ENCODE results near the gene THSD7A.

Gene THSD7A

DNA sequence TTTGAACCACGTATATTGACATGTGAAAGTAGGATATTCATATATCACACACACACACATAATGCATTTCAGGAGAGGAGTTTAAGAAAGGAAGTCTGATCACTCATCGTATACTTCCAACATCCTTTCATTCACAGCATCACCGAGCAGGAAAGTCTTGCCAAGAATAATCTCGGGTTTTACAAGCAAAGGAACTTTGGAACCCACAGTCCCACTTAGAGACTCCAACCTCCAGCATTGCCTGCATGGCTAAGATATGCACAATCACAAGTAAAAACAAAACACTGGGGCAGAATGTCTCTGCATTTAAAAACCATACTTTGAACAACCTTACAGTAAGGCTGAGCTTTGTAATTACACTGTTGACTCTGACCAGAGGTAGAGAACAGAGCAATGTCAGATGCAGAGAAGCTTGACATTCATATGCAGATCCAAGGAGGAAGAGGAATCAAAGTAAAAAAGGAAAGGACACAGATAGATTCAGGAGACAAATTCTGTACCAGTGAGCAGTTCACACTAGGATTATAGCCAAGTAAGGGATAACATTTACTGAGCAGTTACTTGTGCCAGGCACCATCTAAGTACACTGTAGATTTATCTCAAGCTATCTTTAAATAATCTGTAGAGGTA, 14.8 kb downstream of the THSD7A start:
- no peak for DNase-seq (ENCODE audit: low read depth)

DNA sequence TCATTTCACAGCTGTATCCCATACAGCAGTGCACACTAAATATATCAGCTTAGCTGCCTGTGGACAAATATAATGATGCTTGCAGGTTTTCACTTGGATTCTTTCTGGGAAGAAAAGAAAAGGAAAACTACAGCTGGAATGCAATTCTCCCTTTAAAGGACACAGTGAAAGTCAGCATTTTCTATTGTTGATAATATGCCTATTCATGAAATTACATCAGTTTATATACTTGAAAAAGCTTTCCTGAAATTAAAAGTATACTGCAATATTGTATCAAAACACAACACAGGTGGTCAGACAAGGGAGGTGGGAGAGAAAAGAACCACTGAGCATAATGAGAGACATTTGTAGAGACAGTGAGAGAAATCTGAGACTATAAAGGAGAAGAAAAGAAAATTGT, 20.3 kb downstream of the THSD7A start:
- no peak for DNase-seq (ENCODE audit: low read depth)

DNA sequence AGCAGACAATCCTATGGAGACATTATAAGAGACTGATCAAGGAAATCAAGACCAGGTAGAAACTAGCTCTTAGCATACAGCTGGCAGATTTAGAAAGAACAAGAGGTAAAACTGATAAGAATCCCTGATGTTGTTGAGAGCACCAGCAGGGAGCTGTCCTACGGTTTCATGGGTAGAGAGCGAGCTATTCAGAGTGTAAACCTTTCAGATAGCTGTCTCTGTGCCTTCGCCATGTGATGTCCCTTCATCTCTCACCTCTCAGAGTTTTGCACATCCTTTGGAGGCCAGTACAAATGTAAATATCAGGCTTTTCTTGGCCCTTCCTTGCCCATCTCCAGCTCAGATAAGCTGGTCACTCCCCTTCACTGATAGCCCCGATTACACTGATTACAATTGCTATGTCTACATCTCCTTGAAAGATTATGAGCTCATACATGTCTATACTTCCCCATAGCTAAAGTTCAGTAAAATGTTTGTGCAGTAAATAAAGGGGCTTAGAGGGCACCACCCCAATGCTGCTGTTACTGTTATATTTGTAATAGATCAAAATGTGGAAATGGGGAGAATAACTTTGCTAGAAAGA, 21.9 kb downstream of the THSD7A start:
- no peak for DNase-seq (ENCODE audit: low read depth)

DNA sequence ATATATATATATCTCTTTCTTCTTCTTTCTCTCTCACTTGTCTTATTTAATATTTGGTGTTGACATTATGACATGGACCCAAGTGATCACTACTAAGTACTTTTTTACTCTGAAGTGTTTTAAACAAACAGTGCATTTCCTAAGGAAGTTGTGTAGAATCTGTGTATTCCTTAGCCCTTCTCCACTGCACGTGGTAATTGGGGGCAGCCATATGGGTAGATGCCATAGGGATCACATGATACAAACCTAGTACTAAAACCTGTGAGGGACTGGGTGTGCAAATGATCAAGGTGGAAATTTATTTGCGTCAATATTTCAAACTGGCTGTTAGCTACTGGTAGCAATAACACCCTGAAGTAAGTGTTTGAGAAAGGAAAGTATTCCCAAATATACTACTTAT, 25.0 kb downstream of the THSD7A start:
- no peak for DNase-seq (ENCODE audit: low read depth)

DNA sequence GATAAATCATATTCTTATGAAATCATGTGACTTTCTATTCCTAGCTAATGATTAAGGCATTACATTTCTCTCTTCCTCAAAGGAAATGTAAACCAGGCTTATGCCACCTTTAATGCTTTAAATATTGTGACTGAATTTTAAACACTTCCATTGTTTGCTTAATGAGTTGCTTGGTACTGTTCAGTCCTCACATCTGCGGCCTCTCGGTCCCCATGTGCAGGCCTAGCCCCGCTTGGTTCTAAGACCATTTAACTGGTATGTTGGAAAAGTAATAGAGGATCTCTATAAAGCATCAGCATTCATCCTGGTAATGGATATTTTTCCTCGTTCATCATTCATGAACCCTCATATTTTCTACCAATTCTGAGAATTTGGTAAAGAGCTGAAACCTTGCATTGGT, 27.4 kb downstream of the THSD7A start:
- DNase-seq (ENCODE audit: low read depth): no peak

DNA sequence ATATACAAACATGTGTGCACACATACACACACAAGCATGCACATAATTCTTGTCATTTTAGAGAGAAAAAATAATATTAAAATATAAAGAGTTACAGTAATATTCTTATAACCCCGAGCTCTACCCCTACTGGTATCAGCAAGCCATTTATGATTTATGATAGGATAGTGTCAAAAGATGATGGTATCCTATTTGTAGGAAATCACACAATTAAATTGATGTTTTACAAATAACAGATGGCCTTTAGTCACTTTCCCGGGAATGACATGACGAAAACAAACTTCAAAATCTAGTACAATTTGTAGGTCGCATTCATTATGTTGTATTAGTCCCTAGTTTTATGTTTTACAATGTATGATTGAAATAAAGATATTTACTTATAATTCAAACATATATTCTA, 36.8 kb downstream of the THSD7A start:
- no peak for DNase-seq (ENCODE audit: low read depth)

DNA sequence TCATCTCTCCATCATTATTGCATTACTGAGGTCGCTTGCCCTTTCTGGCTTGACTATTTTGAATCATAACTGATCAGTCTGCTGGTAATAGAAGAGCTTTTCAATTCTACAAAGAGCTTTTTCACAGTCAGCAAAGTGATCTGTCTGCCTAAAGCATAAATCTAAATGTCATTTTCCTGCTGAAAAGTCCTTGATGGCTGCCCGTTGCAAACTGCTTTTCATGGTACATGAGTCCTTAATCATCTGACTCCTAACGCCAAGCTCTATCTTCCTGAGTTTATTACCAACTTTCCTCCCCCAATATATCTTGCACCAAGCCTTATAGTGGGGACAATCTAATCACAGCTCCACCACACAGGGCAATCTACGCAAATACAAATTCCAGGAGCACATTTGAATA, 39.8 kb downstream of the THSD7A start:
- no peak for DNase-seq (ENCODE audit: low read depth)

DNA sequence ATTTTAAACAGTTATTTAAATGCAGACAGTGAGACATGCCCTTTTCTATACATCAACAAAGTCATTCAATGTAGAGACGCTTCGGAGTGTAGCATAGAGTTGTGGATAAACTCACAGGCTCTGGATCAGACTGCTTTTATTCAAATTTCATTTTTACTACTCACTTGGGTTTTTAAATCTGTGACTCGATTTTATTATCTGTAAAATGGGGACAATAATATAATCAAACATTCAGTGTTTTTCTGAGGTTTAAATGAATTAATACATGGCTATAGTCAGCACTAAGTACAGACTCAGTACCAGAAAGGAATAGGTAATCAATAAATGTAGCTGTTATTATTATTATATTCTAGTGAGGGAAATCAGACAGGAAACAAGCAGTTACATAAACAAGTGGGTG, 43.4 kb downstream of the THSD7A start:
- DNase-seq (ENCODE audit: low read depth): no peak

DNA sequence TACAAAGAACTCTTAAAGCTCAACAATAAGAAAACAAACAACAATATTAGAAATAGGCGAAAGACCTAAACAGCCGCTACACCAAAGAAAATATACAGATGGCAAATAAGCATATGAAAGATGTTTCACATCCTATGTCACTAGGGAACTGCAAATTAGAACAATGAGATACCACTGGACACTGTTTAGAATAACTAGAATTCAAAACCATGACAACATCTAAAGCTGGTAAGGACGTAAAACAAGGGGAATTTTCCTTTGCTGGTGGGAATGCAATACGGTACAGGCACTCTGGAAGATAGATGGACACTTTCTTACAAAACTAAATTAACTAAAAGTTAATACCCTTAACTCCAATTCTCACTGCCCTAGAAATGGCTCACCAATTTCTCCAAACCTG, 44.5 kb downstream of the THSD7A start:
- DNase-seq (ENCODE audit: low read depth): no peak

DNA sequence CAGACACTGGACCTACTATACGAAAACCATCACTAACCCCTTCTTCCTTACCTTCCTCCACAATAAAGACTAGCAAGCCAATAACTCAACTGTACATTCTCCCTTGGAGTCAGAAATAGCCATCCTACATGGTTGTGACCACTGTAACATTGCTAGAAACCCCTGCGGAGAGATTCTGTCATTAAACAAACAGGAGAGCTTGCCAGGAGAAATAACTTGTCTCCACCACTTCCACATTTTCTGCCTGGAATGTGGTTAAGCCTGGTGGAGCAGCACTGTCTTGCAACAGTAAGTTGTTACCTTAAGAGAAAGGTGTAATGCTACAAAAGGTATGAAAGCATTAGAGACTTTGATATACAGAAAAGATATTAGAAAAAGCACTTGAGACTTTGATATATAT, 45.8 kb downstream of the THSD7A start:
- DNase-seq (ENCODE audit: low read depth): no peak

DNA sequence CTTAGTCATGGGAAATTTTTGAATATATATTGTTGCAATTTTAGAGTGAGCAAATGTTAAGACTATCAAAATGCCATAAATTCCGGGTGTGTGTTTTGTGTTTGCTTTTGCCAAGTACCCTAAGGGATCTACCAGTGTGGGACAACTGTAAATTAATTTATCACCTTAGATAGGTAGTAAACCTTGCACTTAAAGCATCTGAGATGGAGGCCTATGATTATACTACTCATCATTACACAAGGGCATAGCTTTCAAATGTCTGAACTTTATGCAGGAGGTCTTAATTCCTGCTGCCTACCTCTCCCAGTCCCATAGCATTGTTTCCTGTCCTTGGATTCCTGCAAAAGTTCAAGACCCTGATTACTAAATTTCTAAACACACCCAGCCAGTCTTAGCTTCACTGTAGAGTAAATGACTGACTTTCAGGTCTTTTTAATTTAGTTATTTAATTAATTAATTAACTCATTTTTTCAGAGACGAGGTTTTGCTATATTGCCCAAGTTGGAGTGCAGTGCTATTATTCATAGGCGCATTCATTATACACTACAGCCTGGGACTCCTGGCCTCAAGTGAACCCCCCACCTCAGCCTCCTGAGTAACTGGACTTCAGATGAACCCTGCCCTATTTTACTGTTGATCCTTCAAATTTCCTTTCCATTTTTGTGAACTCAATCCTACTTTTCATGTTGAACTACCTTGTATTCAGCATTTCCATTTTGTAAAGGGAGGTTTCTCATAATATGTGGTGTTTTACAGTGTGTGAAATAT, 47.0 kb downstream of the THSD7A start:
- DNase-seq (ENCODE audit: low read depth): no peak

DNA sequence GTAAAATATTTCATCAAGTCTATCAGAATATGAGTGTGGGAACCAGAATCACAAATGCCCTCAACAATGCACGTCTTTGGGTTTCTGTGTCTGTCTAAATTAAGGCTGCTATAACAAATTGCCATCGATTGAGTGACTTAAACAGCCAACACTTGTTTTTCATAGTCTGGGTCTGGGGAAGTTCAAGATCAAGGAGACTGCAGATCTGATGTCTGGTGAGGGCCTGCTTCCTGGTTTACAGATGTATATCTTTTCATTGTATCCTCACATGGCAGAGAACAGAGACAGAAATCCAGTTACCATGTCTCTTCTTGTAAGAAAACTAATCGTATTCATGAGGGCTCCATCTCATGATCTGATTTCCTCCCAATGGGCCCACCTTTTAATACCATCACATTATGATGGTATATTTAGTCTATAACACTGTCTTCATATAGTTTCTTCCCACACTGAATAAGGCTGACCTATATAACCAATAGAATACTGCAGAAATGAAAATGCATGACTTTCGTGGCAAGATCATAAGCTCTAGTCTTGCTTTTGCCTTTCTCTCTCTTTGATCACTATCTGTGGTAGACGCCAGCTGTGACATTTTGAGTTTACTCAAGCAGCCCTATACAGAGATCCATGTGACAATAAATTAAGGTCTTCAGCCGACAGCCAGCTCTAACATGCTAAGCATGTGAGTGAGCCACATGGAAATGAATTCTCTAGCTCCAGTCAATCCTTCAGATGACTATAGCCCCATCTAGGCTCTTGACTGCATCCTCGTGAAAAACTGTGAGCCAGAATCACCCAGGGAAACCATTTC, 51.9 kb downstream of the THSD7A start:
- no peak for DNase-seq (ENCODE audit: low read depth)

DNA sequence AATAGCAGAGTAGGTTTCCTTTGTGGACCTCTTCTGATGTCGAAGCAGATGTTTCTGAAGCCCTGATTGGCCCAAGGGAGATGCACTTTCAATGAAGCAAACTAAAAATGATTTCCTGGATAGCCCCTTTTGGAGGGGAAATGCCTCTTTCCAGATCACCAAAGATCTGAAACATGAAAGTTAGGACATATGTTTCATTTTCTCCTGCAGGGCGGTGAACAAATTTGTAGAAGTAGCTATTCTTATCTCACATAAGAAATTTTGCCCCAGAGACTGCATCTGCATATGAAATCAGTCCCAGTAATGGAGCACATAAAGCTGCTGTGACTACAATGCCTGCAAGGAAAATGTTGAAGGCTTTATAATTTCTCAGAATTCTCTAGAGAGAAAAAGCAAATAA, 56.0 kb downstream of the THSD7A start:
- DNase-seq (ENCODE audit: low read depth): no peak

DNA sequence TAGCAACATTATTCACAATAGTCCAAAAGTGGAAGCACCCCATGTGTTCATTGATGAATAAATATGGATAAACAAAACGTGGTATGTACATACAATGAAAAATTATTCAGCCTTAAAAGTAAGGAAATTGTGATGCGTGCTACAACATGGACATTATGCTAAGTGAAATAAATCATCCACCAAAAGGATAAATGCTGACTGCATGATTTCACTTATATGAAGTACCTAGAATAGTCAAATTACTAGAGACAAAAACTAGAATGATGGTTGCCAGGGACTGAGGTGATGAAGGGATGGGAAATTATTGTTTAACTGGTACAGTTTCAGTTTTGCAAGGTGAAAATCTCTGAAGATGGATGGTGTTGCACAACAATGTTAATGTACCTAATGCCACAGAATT, 56.6 kb downstream of the THSD7A start:
- no peak for DNase-seq (ENCODE audit: low read depth)

DNA sequence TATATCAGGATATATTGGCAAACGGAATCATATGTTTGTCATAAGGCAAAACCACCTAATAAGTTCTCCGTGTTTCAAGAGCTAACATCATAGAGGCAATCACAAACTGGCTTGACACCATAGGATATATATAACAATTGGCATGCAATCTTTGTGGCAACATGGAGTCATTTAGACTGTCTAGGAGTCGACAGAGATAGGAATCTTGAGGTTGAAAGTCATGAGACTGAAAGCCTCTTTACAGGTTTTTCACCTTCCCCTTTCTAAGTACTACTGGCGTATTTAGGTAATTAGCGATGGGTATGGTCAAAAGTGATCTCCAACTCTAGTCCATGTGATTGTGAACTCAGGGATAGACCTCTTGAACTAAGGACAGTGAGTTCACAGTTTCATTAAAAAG, 63.7 kb downstream of the THSD7A start:
- no peak for DNase-seq (ENCODE audit: low read depth)

DNA sequence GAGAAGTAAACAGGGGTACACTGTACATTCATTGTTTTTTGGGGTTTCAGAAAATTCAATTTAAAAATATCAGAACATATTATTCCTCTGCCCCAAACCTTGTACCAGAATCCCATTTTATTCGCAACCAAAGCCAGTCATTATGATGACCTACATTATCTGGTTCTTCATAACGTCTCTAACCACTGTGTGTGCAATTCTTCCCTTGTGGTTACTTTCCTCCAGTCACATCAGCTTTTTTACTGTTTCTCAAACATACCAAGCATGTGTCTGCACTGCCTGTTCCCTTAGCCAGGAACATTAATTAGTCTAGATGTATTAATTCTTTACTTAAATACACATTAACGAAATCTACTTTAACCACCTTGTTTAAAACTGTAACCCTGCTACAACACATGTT, 64.8 kb downstream of the THSD7A start:
- DNase-seq (ENCODE audit: low read depth): no peak

DNA sequence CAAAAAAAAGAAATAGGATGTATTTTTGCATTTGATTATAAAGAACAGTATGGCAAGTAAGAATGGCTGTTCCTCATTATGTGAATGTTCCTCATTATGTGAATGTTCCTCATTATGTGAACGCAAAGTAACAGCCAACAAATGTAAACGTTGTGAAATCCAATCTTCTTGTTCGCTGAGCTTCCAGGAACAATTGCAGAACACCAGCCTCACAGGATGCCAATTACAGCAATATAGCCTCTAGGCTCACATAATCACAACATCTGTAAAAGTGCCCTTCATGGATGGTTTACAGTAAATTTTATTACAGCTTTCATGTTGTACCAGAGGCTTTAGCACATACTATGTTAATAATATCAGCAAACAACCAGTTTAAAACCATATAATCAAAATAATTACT, 71.6 kb downstream of the THSD7A start:
- no peak for DNase-seq (ENCODE audit: low read depth)

DNA sequence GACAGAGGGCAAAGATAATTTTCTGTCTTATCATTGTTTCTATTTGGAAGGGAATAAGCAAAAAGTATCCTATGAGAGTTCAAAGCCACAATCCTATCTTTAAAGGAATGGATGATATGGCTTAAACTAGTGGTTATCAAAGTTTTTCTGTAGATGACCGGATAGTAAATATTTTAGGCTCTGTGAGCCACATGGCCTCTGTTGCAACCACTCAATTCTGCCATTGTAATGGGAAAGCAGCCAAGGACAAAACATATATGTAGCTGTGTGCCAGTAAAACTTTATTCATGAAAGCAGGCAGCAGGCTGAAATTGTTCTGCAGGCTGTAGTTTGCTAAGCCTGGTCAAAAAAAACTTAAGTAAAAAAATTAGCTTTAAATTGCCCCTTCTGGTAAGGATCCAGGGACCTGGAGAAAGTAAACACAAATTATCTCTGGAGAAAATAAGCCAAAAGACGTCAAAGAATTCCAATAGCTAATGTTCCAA, 73.3 kb downstream of the THSD7A start:
- DNase-seq (ENCODE audit: low read depth): no peak

DNA sequence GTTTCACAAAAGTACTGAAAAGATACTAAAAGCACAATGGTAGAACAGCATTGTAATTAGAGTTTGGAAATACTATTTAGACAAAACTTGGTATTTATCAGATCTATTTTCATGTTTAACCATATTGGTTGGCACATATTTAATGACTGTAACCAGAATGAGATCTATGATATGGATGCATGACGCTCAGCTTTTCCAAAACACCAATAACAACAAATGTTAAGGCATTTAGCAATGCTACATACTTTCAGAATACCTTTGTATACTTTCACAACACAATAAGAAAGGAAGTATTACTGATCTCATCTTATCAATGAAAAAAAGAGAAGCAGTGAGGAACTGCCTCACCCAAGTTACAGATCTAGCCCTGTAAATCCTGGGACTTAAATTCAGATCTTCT, 74.8 kb downstream of the THSD7A start:
- DNase-seq (ENCODE audit: low read depth): no peak

DNA sequence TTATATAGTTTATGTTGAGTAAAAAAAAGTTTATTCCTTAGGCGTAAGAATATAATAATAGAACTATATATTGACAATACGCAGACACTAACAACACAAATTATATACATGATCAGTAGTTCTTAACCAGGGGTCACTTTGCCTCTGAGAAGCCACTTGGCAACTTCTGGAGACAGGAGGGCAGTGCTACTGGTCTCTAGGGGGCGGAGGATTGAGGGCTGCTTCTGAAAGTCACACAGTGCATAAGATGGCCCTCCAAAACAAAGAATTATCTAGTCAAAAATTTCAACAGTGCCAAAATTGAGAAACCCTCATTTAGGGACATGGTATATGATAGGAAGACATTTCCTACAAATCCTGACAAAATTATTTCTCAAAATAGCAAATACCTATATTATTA, 77.1 kb downstream of the THSD7A start:
- no peak for DNase-seq (ENCODE audit: low read depth)

DNA sequence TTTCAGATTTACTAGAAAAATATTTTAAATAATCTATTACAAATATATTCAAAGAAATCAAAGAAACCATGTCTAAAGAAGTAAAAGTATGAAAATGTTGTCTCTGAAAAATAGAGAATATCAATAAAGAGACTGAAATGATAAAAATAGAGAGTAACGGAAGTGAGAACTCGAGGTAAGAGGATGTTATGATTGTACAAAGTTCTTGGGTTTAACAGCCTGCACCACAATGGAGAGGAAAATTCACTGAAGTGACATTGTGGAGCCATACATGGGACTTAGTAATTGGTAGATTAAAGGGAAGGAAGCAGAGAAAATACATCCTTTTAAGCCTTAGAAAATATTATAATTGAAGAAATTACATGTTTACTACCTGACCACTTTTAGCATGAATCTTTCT, 77.9 kb downstream of the THSD7A start:
- DNase-seq (ENCODE audit: low read depth): no peak

DNA sequence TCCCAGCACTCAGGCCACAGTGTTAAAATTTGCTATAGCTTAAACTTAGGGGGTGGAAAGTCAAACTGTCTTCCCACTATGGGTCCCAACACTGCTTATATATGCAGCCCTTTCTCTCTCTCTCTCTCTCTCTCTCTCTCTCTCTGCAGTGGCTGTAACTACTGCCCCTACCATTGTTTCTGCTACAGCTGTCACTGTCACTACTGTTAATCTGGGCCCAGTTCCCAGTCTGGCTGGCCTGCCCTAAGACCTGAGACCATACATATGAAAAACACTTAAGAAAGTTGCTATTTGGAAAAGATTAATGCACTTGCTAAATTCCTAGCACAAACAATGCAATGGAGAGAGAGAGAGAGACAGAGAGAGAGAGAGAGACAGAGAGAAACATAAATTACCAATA, 78.6 kb downstream of the THSD7A start:
- no peak for DNase-seq (ENCODE audit: low read depth)
